Endothelial cell of umbilical vein (primary cell): ENCODE data around the gene RSBN1. TPM values are rescaled to one million over a fixed set of nuclear protein-coding genes. Genes with fewer than 3 reads are reported as not detected.
"Not testable (repeated sequence)": the region's sequence is repeated elsewhere in the genome, so short reads cannot be mapped to it uniquely, and the experiment has no call there.

Experiments used
- BruUV-seq: library from RNA; stranded (reverse); fragments of 400-500 nt; replicated peaks from 2 replicates; lab custom pipeline; 2021; lab: Mats Ljungman, UMichigan
- CTCF ChIA-PET: fragments of 300-600, 350-600 bp; sonication (Branson Sonifier 250); formaldehyde crosslinking; loops from one replicate; lab custom pipeline; 2021; ENCODE audit warnings: antibody characterized with exemption, inconsistent platforms; lab: Charles Lee
- POLR2A ChIA-PET: fragments of 300-600, 350-600 bp; sonication (Branson Sonifier 250); formaldehyde crosslinking; loops from one replicate; lab custom pipeline; 2021; ENCODE audit warnings: antibody characterized with exemption, inconsistent platforms; lab: Charles Lee
- DNase-seq: peaks from one replicate; pipeline ENCODE4 v3.0.0-alpha.2; 2011; ENCODE audit warnings: low read depth, low spot score
- FAIRE-seq: peaks from 2 replicates; lab custom pipeline; 2011; peaks lifted over from hg19 to GRCh38; lab: Jason Lieb, UNC
- H2AFZ ChIP-seq: 2 replicates; pipeline ENCODE4 v1.6.0; 2012; ENCODE audit warnings: low read depth, low read length, control low read depth, inconsistent platforms
- H3K27ac ChIP-seq: 2 replicates; pipeline ENCODE4 v1.5.1; 2011; ENCODE audit warnings: low read depth, mild to moderate bottlenecking, control low read depth, low read length, moderate library complexity; ENCODE audit not compliant: insufficient read depth
- H3K27me3 ChIP-seq, 2 experiments: 2 replicates each; pipeline versions ENCODE4 v1.6.0 to v1.6.1; 2011; ENCODE audit warnings: low read length in 2 of 2, mixed read lengths in 1 of 2; ENCODE audit not compliant: control insufficient read depth in 2 of 2, insufficient read depth in 2 of 2
- H3K36me3 ChIP-seq, 2 experiments: 2 replicates in 1 of 2; 3 replicates in 1 of 2; pipeline ENCODE4 v1.5.1; 2011; ENCODE audit warnings: low read length in 2 of 2, mild to moderate bottlenecking in 1 of 2, moderate library complexity in 1 of 2; ENCODE audit not compliant: control insufficient read depth in 2 of 2, insufficient read depth in 2 of 2; ENCODE audit errors: extremely low read depth in 1 of 2
- H3K4me1 ChIP-seq: 3 replicates; pipeline ENCODE4 v1.5.1; 2011; ENCODE audit warnings: mild to moderate bottlenecking, low read length; ENCODE audit not compliant: control insufficient read depth, insufficient read depth; ENCODE audit errors: extremely low read depth
- H3K4me2 ChIP-seq: 2 replicates; pipeline ENCODE4 v1.6.1; 2011; ENCODE audit warnings: low read length, control low read depth, mixed read lengths; ENCODE audit not compliant: insufficient read depth
- H3K4me3 ChIP-seq, 3 experiments: fragments of 200-600 bp in 1 of 3; sonication (generic), shearing (Covaris generic) in 1 of 3; replicated peaks in 1 of 3; 2 replicates each; pipeline ENCODE4 v1.5.1; 2011 to 2016; ENCODE audit warnings: control low read depth in 3 of 3, low read length in 3 of 3, mild to moderate bottlenecking in 2 of 3, inconsistent platforms in 1 of 3, low read depth in 1 of 3, moderate library complexity in 1 of 3; ENCODE audit not compliant: insufficient read depth in 1 of 3
- H3K79me2 ChIP-seq: 2 replicates; pipeline ENCODE4 v1.6.0; 2012; ENCODE audit warnings: low read length, inconsistent platforms; ENCODE audit not compliant: control insufficient read depth, insufficient read depth
- H3K9ac ChIP-seq: replicated peaks from 2 replicates; pipeline ENCODE3; 2011; ENCODE audit warnings: low read length, control low read depth; ENCODE audit not compliant: insufficient read depth; ENCODE audit errors: extremely low read depth
- H3K9me1 ChIP-seq: replicated peaks from 3 replicates; pipeline ENCODE4 v1.6.0; 2011; ENCODE audit warnings: mild to moderate bottlenecking, low read length; ENCODE audit not compliant: control insufficient read depth, insufficient read depth; ENCODE audit errors: extremely low read depth
- H3K9me3 ChIP-seq: replicated peaks from 2 replicates; pipeline ENCODE4 v1.5.1; 2012; ENCODE audit warnings: low read length, inconsistent platforms; ENCODE audit not compliant: control insufficient read depth, insufficient read depth
- H4K20me1 ChIP-seq: replicated peaks from 2 replicates; pipeline ENCODE3; 2011; ENCODE audit warnings: mild to moderate bottlenecking, low read length; ENCODE audit not compliant: control insufficient read depth, insufficient read depth; ENCODE audit errors: extremely low read depth
- EZH2 ChIP-seq: IDR thresholded peaks from 2 replicates; pipeline ENCODE4 v1.6.1; 2012; ENCODE audit warnings: borderline replicate concordance, low read depth, mild to moderate bottlenecking, moderate library complexity, low read length, inconsistent platforms; ENCODE audit not compliant: severe bottlenecking
- FOS ChIP-seq: IDR thresholded peaks from 2 replicates; pipeline ENCODE4 v1.6.1; 2011; ENCODE audit warnings: mild to moderate bottlenecking, low read length, moderate library complexity, borderline replicate concordance; ENCODE audit not compliant: insufficient read depth
- GATA2 ChIP-seq: IDR thresholded peaks from 2 replicates; pipeline ENCODE4 v1.7.0; 2011; ENCODE audit warnings: low read depth, mild to moderate bottlenecking, moderate library complexity, mixed read lengths, low read length; ENCODE audit not compliant: insufficient read length, insufficient read depth
- JUN ChIP-seq: IDR thresholded peaks from 2 replicates; pipeline ENCODE4 v1.6.1; 2011; ENCODE audit warnings: borderline replicate concordance, low read depth; ENCODE audit not compliant: insufficient read length, insufficient read depth
- MAX ChIP-seq: IDR thresholded peaks from 2 replicates; pipeline ENCODE4 v1.6.1; 2011; ENCODE audit not compliant: insufficient read depth, insufficient read length
- MYC ChIP-seq: IDR thresholded peaks from one replicate; pipeline ENCODE4 v1.6.1; 2011; ENCODE audit warnings: mild to moderate bottlenecking, low read depth, low read length
- POLR2A ChIP-seq: IDR thresholded peaks from 2 replicates; pipeline ENCODE4 v1.6.1; 2012; ENCODE audit warnings: low read depth, mild to moderate bottlenecking, control low read depth, low read length
- POLR2AphosphoS5 ChIP-seq: IDR thresholded peaks from 2 replicates; pipeline ENCODE4 v1.6.1; 2012; ENCODE audit warnings: low read depth, mild to moderate bottlenecking, control low read depth, low read length, moderate library complexity; ENCODE audit not compliant: insufficient read depth
- dilution Hi-C: fragments of 300-500 bp; cut with MboI; formaldehyde crosslinking; loops from one replicate; pipeline ENCODE4 v1.15.0; 2019; ENCODE audit warnings: low sequenced_read_pairs; ENCODE audit not compliant: extremely low pct_ligation_motif_present
- intact Hi-C: fragments of 100-400 bp; cut with micrococcal nuclease; formaldehyde crosslinking; loops from one replicate; pipeline ENCODE4 v1.10.0; 2022
- polyA plus RNA-seq, 4 experiments: library from polyadenylated mRNA; depleted of rRNA in 3 of 4; stranded (reverse) in 3 of 4; unstranded in 1 of 4; fragments of >200 nt; gene quantifications; 2 replicates each; pipeline versions ENCODE4 v1.2.1 to v1.2.3, GENCODE V29; 2011 to 2012; ENCODE audit warnings: missing spikeins in 1 of 4
- total RNA-seq: library from RNA; stranded (reverse); gene quantifications from 2 replicates; pipeline ENCODE4 v1.2.3, GENCODE V29; 2021
- TF ChIP-seq, protein P1 (sequence below), 2 donors: IDR thresholded peaks; 1 replicate in 1 of 2; 2 replicates in 1 of 2; pipeline ENCODE4 v1.5.1; 2011; ENCODE audit warnings: low read length in 2 of 2, mild to moderate bottlenecking in 2 of 2, moderate library complexity in 2 of 2, control low read depth in 1 of 2, inconsistent platforms in 1 of 2, low read depth in 1 of 2; ENCODE audit not compliant: insufficient read depth in 1 of 2; ENCODE audit errors: extremely low read depth in 1 of 2

RSBN1 gene
- total and polyA plus RNA-seq, 2 donors (not counting 3 experiments of a cell fraction or from before 2014, with no cell fraction given) = 4.0 to 13.4 TPM

DNA sequence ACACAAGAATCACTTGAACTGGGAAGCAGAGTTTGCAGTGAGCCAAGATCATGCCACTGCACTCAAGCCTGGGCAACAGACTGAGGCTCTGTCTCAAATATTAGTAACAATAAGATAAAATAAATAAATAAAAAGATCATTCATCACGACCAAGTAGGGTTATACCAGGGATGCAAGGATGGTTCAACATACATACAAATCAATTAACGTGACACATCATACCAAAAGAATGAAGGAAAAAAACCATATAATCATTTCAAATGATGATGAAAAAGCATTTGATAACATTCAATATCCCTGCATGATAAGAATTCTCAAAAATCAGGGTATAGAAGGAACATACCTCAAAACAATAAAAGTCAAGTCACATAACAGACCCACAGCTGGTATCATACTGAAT lies 91.3 kb downstream of the RSBN1 start:
- no peak overlapping the region for H2AFZ ChIP-seq
- no peaks in the 10 kb centered on the region for H3K79me2 ChIP-seq
- no peaks in the 10 kb centered on the region for H3K9me3 ChIP-seq
- no TSS peak for BruUV-seq
- no peak overlapping the region for H3K4me3 ChIP-seq
- ChIA-PET CTCF (no interaction called here), POLR2A (no interaction called here)
- H3K36me3 ChIP-seq = peaks cover 5 to 8% of the 10 kb centered on the region in 2 experiments
- intact Hi-C loops = no loop called here
- no peaks in the 10 kb centered on the region for H3K4me1 ChIP-seq
- dilution Hi-C loops = no loop called here
- TF ChIP-seq MYC (no peak), FOS (no peak), POLR2AphosphoS5 (no peak), GATA2 (no peak), MAX (no peak), EZH2 (no peak), POLR2A (no peak), JUN (no peak)
- TF ChIP-seq, protein P1, sequence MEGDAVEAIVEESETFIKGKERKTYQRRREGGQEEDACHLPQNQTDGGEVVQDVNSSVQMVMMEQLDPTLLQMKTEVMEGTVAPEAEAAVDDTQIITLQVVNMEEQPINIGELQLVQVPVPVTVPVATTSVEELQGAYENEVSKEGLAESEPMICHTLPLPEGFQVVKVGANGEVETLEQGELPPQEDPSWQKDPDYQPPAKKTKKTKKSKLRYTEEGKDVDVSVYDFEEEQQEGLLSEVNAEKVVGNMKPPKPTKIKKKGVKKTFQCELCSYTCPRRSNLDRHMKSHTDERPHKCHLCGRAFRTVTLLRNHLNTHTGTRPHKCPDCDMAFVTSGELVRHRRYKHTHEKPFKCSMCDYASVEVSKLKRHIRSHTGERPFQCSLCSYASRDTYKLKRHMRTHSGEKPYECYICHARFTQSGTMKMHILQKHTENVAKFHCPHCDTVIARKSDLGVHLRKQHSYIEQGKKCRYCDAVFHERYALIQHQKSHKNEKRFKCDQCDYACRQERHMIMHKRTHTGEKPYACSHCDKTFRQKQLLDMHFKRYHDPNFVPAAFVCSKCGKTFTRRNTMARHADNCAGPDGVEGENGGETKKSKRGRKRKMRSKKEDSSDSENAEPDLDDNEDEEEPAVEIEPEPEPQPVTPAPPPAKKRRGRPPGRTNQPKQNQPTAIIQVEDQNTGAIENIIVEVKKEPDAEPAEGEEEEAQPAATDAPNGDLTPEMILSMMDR (IDR thresholded peaks at IDR 0.05; ENCODE audit: extremely low read depth in 1 of 2, insufficient read depth in 1 of 2, low read depth in 1 of 2, low read length in 2 of 2) = no peak
- no peaks in the 10 kb centered on the region for H4K20me1 ChIP-seq
- no peak overlapping the region for H3K9ac ChIP-seq
- no peaks in the 10 kb centered on the region for H3K27me3 ChIP-seq
- DNase-seq = no peak
- no peak overlapping the region for H3K27ac ChIP-seq
- no peak overlapping the region for H3K4me2 ChIP-seq
- no peak for FAIRE-seq
- no peaks in the 10 kb centered on the region for H3K9me1 ChIP-seq

DNA sequence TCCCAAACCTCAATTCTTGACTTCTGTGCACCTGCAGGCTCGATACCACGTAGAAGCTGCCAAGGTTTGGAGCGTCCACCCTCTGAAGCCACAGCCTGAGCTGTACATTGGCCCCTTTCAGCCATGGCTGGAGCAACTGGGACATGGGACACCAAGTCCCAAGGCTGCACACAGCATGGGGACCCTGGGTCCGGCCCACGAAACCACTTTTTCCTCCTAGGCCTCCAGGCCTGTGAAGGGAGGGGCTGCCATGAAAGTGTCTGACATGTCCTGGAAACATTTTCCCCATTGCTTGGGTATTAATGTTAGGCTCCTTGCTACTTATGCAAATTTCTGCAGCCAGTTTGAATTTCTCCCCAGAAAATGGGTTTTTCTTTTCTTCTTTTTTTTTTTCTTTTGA lies 93.7 kb downstream of the RSBN1 start:
- H3K27ac ChIP-seq, H3K4me1 ChIP-seq, H3K9me1 ChIP-seq, H3K79me2 ChIP-seq, intact Hi-C loops, DNase-seq, H3K9ac ChIP-seq, H3K27me3 ChIP-seq, FAIRE-seq, H3K9me3 ChIP-seq, H3K4me3 ChIP-seq, H4K20me1 ChIP-seq, dilution Hi-C loops, BruUV-seq, H3K4me2 ChIP-seq, POLR2A ChIA-PET, H2AFZ ChIP-seq, CTCF ChIA-PET: not testable (repeated sequence)
- peaks cover 5 to 11% of the 10 kb centered on the region in 2 experiments for H3K36me3 ChIP-seq

GRCh38 chr1:113717506-113717905 lies 94.8 kb downstream of the RSBN1 start:
- H3K4me3 ChIP-seq, intact Hi-C loops, POLR2A ChIA-PET, H3K9me1 ChIP-seq, H3K27me3 ChIP-seq, DNase-seq, H3K9ac ChIP-seq, H4K20me1 ChIP-seq, H3K9me3 ChIP-seq, dilution Hi-C loops, H3K27ac ChIP-seq, H3K4me1 ChIP-seq, FAIRE-seq, H2AFZ ChIP-seq, BruUV-seq, H3K79me2 ChIP-seq, H3K4me2 ChIP-seq, CTCF ChIA-PET: not testable (repeated sequence)
- peaks cover 5 to 11% of the 10 kb centered on the region in 2 experiments for H3K36me3 ChIP-seq
